Gastrocnemius medialis (tissue), 4 donors: ENCODE measurements around the gene ZPLD1. TPM values are rescaled to one million over a fixed set of nuclear protein-coding genes. Genes with fewer than 3 reads are reported as not detected.

ENCODE experiments used
- ATAC-seq, 2 donors: fragments of 150-250 bp; one replicate each; pipeline ENCODE4 v1.9.1; 2016
- DNase-seq, 2 donors: peaks; one replicate each; pipeline ENCODE4 v3.0.0-alpha.2; 2019
- H3K27ac ChIP-seq, 4 donors: fragments of 200-600 bp; sonication (generic); 1 replicate in 1 of 4; 2 replicates in 3 of 4; pipeline ENCODE4 v1.5.1; 2016 to 2018; ENCODE audit warnings: mild to moderate bottlenecking in 2 of 4, moderate library complexity in 1 of 4
- H3K27me3 ChIP-seq, 3 donors: fragments of 200-600 bp; sonication (generic) in 2 of 3; 1 replicate in 1 of 3; 2 replicates in 2 of 3; pipeline versions ENCODE4 v1.5.1 to v1.6.0; 2016 to 2019; ENCODE audit warnings: mild to moderate bottlenecking in 1 of 3, moderate library complexity in 1 of 3
- H3K36me3 ChIP-seq, 2 donors: fragments of 200-600 bp; sonication (generic) in 1 of 2; one replicate each; pipeline ENCODE4 v1.5.1; 2017 to 2018
- H3K4me1 ChIP-seq, 2 donors: fragments of 200-600 bp; sonication (generic) in 1 of 2; one replicate each; pipeline ENCODE4 v1.5.1; 2016 to 2017; ENCODE audit warnings: mild to moderate bottlenecking in 2 of 2
- H3K4me3 ChIP-seq, 4 donors: fragments of 200-600 bp; sonication (generic) in 3 of 4; 1 replicate in 1 of 4; 2 replicates in 3 of 4; pipeline ENCODE4 v1.5.1; 2016 to 2019; ENCODE audit warnings: mild to moderate bottlenecking in 2 of 4
- H3K9me3 ChIP-seq, 3 donors: fragments of 200-600 bp; sonication (generic) in 2 of 3; 1 replicate in 1 of 3; 2 replicates in 2 of 3; pipeline ENCODE4 v1.5.1; 2016 to 2019
- POLR2A ChIP-seq, 2 donors: fragments of 450-650 bp; IDR thresholded peaks; one replicate each; pipeline ENCODE4 v1.6.1; 2017; ENCODE audit warnings: antibody characterized with exemption in 2 of 2, mild to moderate bottlenecking in 2 of 2, moderate library complexity in 2 of 2
- in situ Hi-C, 4 donors: fragments of 200-750 bp; cut with MboI; loops; one replicate each; pipeline versions ENCODE4 v1.15.0 to v1.8.0; 2017; ENCODE audit warnings: low sequenced_read_pairs in 4 of 4
- intact Hi-C: fragments of 100-400 bp; cut with DNase I; formaldehyde crosslinking; loops from one replicate; pipeline ENCODE4 v1.15.1; 2023; ENCODE audit warnings: low total_unique reads
- total RNA-seq, 4 donors: library from RNA; depleted of rRNA; stranded (reverse); fragments of >200 nt; gene quantifications; one replicate each; pipeline versions ENCODE4 v1.1.0 to v1.2.3, GENCODE V29; 2016
- TF ChIP-seq, protein P1 (sequence below), 5 experiments: fragments of 450-650 bp in 3 of 5; fragments of 200-600 bp in 2 of 5; sonication (generic) in 2 of 5; IDR thresholded peaks in 4 of 5; conservative IDR thresholded peaks in 1 of 5; 1 replicate in 4 of 5; 2 replicates in 1 of 5; pipeline ENCODE4 v1.5.1; 2016 to 2019; ENCODE audit warnings: antibody characterized with exemption in 5 of 5, mild to moderate bottlenecking in 3 of 5, moderate library complexity in 3 of 5

The ZPLD1 gene
- total RNA-seq, 4 donors from 2014 or later, result 0.07 to 0.09 TPM; not detected in 2

DNA sequence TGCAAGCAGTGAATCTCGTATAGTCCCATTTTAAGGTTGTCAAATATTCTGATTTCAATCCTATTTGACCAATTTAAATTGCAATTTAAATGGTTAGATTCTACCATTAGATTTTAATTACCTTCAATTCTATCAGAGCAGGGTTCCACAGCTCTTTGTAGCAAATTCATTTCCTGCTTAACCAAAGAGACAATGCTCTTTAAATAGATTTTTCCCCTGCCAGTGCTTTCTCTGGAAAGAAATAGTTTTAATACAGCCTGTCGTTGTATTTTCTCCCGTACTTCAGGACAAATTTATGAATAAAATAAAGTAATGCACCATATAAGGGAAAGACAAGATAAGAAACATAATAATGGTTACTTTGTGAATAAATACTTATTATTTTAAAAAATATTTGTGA lies 62.8 kb downstream of the ZPLD1 start:
- H3K9me3 ChIP-seq, result no peaks in the 10 kb centered on the region
- DNase-seq (no peak), ATAC-seq (no peak)
- no peaks in the 10 kb centered on the region for H3K27me3 ChIP-seq
- TF ChIP-seq POLR2A (IDR thresholded peaks at IDR 0.05), result no peak
- TF ChIP-seq, protein P1, sequence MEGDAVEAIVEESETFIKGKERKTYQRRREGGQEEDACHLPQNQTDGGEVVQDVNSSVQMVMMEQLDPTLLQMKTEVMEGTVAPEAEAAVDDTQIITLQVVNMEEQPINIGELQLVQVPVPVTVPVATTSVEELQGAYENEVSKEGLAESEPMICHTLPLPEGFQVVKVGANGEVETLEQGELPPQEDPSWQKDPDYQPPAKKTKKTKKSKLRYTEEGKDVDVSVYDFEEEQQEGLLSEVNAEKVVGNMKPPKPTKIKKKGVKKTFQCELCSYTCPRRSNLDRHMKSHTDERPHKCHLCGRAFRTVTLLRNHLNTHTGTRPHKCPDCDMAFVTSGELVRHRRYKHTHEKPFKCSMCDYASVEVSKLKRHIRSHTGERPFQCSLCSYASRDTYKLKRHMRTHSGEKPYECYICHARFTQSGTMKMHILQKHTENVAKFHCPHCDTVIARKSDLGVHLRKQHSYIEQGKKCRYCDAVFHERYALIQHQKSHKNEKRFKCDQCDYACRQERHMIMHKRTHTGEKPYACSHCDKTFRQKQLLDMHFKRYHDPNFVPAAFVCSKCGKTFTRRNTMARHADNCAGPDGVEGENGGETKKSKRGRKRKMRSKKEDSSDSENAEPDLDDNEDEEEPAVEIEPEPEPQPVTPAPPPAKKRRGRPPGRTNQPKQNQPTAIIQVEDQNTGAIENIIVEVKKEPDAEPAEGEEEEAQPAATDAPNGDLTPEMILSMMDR (IDR thresholded peaks at IDR 0.05 in 4 of 5, conservative IDR thresholded peaks at IDR 0.05 in 1 of 5), result no peak
- intact Hi-C loops, result no loop called here
- no peaks in the 10 kb centered on the region for H3K4me1 ChIP-seq
- H3K27ac ChIP-seq, result no peak overlapping the region
- in situ Hi-C loops, result no loop called here
- no peak overlapping the region for H3K4me3 ChIP-seq
- no peaks in the 10 kb centered on the region for H3K36me3 ChIP-seq

DNA sequence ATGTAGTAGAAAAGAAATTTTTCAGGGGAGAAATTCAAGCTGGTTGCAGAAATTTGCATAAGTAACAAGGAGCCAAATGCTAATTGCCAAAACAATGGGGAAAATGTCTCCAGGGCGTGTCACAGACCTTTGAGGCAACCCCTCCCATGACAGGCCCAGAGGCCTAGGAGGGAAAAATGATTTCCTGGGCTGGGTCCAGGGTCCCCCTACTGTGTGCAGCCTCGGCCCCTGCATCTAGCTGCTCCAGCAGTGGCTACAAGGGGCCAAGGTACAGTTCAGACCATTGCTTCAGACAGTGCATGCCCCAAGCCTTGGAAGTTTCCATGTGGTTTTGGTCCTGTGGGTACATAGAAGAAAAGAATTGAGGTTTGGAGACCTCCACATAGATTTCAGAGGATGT lies 70.7 kb downstream of the ZPLD1 start:
- ATAC-seq, result no peak
- TF ChIP-seq, protein P1 (IDR thresholded peaks at IDR 0.05 in 4 of 5, conservative IDR thresholded peaks at IDR 0.05 in 1 of 5), result no peak
- TF ChIP-seq POLR2A (IDR thresholded peaks at IDR 0.05), result no peak

DNA sequence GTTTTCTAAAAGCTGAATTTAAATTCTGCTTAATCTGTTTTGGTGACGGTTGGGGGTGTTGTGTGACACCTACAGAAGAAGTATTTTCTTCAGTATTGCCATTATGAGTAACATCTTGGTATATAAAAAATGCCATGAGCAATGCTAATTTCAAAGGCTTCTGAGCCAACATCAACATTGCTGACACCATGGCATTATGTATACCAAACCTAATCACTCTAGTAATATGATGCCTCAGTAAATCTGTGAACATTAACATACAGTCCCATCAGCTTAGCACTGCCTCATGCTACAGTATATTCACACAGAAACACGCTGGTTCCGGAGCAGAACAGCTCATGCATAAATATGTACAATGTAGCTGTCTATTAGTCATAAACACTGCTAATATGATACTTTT lies 75.8 kb downstream of the ZPLD1 start:
- H3K4me3 ChIP-seq, result no peak overlapping the region
- intact Hi-C loops, result no loop called here
- ATAC-seq (no peak), DNase-seq (no peak)
- H3K27ac ChIP-seq, result no peak overlapping the region
- no peaks in the 10 kb centered on the region for H3K36me3 ChIP-seq
- H3K9me3 ChIP-seq, result no peaks in the 10 kb centered on the region
- no peaks in the 10 kb centered on the region for H3K4me1 ChIP-seq
- TF ChIP-seq POLR2A (IDR thresholded peaks at IDR 0.05), result no peak
- TF ChIP-seq, protein P1 (IDR thresholded peaks at IDR 0.05 in 4 of 5, conservative IDR thresholded peaks at IDR 0.05 in 1 of 5), result no peak
- H3K27me3 ChIP-seq, result no peaks in the 10 kb centered on the region
- in situ Hi-C loops, result no loop called here

More for the DNA sequence above, 70.7 kb downstream of the ZPLD1 start:
- Histone ChIP-seq H3K27ac (no peak overlapping the region), H3K27me3 (no peaks in the 10 kb centered on the region), H3K4me3 (no peak overlapping the region), H3K9me3 (no peaks in the 10 kb centered on the region), H3K36me3 (no peaks in the 10 kb centered on the region), H3K4me1 (no peaks in the 10 kb centered on the region)
- intact Hi-C loops, result no loop called here
- in situ Hi-C loops, result no loop called here
- DNase-seq, result no peak

DNA sequence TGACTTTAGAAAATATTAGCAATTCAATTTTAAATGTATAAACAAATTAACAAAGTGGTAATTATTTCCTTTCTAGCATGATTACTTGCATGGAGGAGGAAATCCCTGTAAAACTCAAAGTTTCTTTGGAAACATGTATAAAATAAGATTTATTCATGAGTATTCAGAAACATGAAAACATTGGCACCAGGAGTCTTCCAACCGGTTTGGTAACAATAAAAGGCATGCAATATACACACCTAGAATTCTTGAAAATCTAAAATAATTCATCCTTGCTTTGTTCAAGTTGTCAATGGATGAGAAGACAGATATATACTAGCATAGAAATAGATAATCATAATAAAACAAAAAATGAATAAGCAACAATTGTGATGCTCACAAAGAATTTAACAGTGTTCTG lies 76.4 kb downstream of the ZPLD1 start:
- H3K27ac ChIP-seq, result no peak overlapping the region
- ATAC-seq (no peak), DNase-seq (no peak)
- intact Hi-C loops, result no loop called here
- no peaks in the 10 kb centered on the region for H3K36me3 ChIP-seq
- no peaks in the 10 kb centered on the region for H3K27me3 ChIP-seq
- TF ChIP-seq, protein P1 (IDR thresholded peaks at IDR 0.05 in 4 of 5, conservative IDR thresholded peaks at IDR 0.05 in 1 of 5), result no peak
- no peak for TF ChIP-seq POLR2A (IDR thresholded peaks at IDR 0.05)
- H3K9me3 ChIP-seq, result no peaks in the 10 kb centered on the region
- no peak overlapping the region for H3K4me3 ChIP-seq
- in situ Hi-C loops, result no loop called here
- H3K4me1 ChIP-seq, result no peaks in the 10 kb centered on the region

DNA sequence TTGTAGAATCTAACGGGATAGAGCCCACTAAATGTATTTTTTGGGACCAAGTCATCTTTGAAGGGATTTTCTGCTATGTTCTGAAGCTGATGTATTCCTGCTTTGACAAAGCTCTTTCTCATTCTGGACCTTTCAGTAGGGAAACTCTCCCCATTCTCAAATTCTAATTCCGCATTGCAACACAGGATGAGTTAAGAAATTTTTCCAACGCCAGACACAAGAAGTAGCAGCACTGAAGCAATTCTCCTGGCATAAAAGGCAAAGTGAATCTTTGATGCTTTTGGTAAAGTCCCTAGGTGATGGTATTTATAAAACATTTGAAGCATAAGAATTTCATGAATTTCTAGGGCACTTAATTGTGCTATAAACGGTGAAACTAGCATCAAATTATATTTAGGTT lies 76.8 kb downstream of the ZPLD1 start:
- Histone ChIP-seq H3K36me3 (no peaks in the 10 kb centered on the region), H3K27me3 (no peaks in the 10 kb centered on the region), H3K4me1 (no peaks in the 10 kb centered on the region), H3K9me3 (no peaks in the 10 kb centered on the region), H3K4me3 (no peak overlapping the region), H3K27ac (no peak overlapping the region)
- intact Hi-C loops, result no loop called here
- ATAC-seq (no peak), DNase-seq (no peak)
- in situ Hi-C loops, result no loop called here
- TF ChIP-seq, protein P1 (IDR thresholded peaks at IDR 0.05 in 4 of 5, conservative IDR thresholded peaks at IDR 0.05 in 1 of 5), result no peak
- no peak for TF ChIP-seq POLR2A (IDR thresholded peaks at IDR 0.05)
